Subcutaneous abdominal adipose tissue (tissue), 5 donors: Measurements from ENCODE around the gene AGO3.
A peak's percentile ranks its signal among the peaks of the same experiment; 100 is the strongest.

Experiments used
- H3K27ac ChIP-seq: one replicate; pipeline ENCODE4 v1.7.0; 2013; ENCODE audit warnings: low read depth, mild to moderate bottlenecking, inconsistent platforms, low read length, moderate library complexity
- H3K27me3 ChIP-seq, 5 donors: one replicate each; pipeline ENCODE4 v1.7.0; 2013; ENCODE audit warnings: low read length in 5 of 5, inconsistent platforms in 1 of 5; ENCODE audit not compliant: control insufficient read depth in 5 of 5, insufficient read depth in 4 of 5
- H3K36me3 ChIP-seq, 5 donors: one replicate each; pipeline ENCODE4 v1.7.0; 2013; ENCODE audit warnings: low read length in 5 of 5; ENCODE audit not compliant: control insufficient read depth in 5 of 5, insufficient read depth in 5 of 5
- H3K4me1 ChIP-seq, 5 donors: one replicate each; pipeline ENCODE4 v1.7.0; 2013; ENCODE audit warnings: low read length in 5 of 5, mild to moderate bottlenecking in 3 of 5, moderate library complexity in 1 of 5; ENCODE audit not compliant: control insufficient read depth in 5 of 5, insufficient read depth in 5 of 5
- H3K4me3 ChIP-seq, 5 donors: one replicate each; pipeline ENCODE4 v1.7.0; 2013; ENCODE audit warnings: low read length in 5 of 5, low read depth in 1 of 5
- H3K9ac ChIP-seq, 5 donors: one replicate each; pipeline ENCODE4 v1.7.0; 2013; ENCODE audit warnings: low read length in 5 of 5, mild to moderate bottlenecking in 4 of 5, moderate library complexity in 3 of 5
- H3K9me3 ChIP-seq, 5 donors: one replicate each; pipeline ENCODE4 v1.7.0; 2013; ENCODE audit warnings: low read length in 5 of 5; ENCODE audit not compliant: control insufficient read depth in 5 of 5
- donor health status: healthy.
- donor health status: healthy.
- donor health status: healthy.
- donor health status: healthy.
- donor health status: healthy.

Gene AGO3

GRCh38 chr1:36091698-36092097, 160.8 kb downstream of the AGO3 start:
- peaks cover 2 to 62% (median 45%) of the 10 kb centered on the region in 5 donors for H3K4me1 ChIP-seq
- no peak overlapping the region for H3K9ac ChIP-seq
- peaks cover 0 to 53% (median 48%) of the 10 kb centered on the region in 5 donors for H3K36me3 ChIP-seq

GRCh38 chr1:36092166-36092797, 161.4 kb downstream of the AGO3 start:
- Histone ChIP-seq H3K4me1 (peaks cover 2 to 62% (median 45%) of the 10 kb centered on the region in 5 donors), H3K9me3 (no peaks in the 10 kb centered on the region), H3K9ac (no peak overlapping the region), H3K27ac (no peak overlapping the region), H3K4me3 (no peak overlapping the region), H3K36me3 (peaks cover 0 to 57% (median 48%) of the 10 kb centered on the region in 5 donors), H3K27me3 (no peaks in the 10 kb centered on the region)

More at GRCh38 chr1:36091698-36092097, 160.8 kb downstream of the AGO3 start:
- Histone ChIP-seq H3K9me3 (no peaks in the 10 kb centered on the region), H3K27ac (no peak overlapping the region), H3K27me3 (no peaks in the 10 kb centered on the region), H3K4me3 (no peak overlapping the region)

GRCh38 chr1:36092798-36093185, 161.9 kb downstream of the AGO3 start:
- Histone ChIP-seq H3K4me1 (peaks cover 2 to 62% (median 45%) of the 10 kb centered on the region in 5 donors), H3K27me3 (no peaks in the 10 kb centered on the region), H3K9me3 (no peaks in the 10 kb centered on the region), H3K27ac (no peak overlapping the region), H3K36me3 (peaks cover 0 to 57% (median 48%) of the 10 kb centered on the region in 5 donors), H3K4me3 (no peak overlapping the region), H3K9ac (no peak overlapping the region)

- H3K9me3 ChIP-seq: no peaks in the 10 kb centered on the region
- peaks cover 2 to 59% (median 42%) of the 10 kb centered on the region in 5 donors for H3K4me1 ChIP-seq
- H3K27ac ChIP-seq: peak overlapping the region; percentile 55
- no peaks in the 10 kb centered on the region for H3K27me3 ChIP-seq
- no peak overlapping the region for H3K4me3 ChIP-seq
- H3K36me3 ChIP-seq: peaks cover 0 to 57% (median 48%) of the 10 kb centered on the region in 5 donors
- H3K9ac ChIP-seq: peak overlapping the region in 1 of 5 donors; percentile 20
Measured at GRCh38 chr1:36093226-36093625, 162.3 kb downstream of the AGO3 start.

GRCh38 chr1:36093929-36094328, 163.0 kb downstream of the AGO3 start:
- H3K4me1 ChIP-seq: peaks cover 2 to 55% (median 39%) of the 10 kb centered on the region in 5 donors
- peaks cover 0 to 57% (median 48%) of the 10 kb centered on the region in 5 donors for H3K36me3 ChIP-seq
- peak overlapping the region in 2 of 5 donors; percentile 19 to 26 for H3K9ac ChIP-seq
- H3K4me3 ChIP-seq: no peak overlapping the region
- H3K27ac ChIP-seq: peak overlapping the region; percentile 55
- no peaks in the 10 kb centered on the region for H3K27me3 ChIP-seq
- no peaks in the 10 kb centered on the region for H3K9me3 ChIP-seq

- peaks cover 0 to 57% (median 48%) of the 10 kb centered on the region in 5 donors for H3K36me3 ChIP-seq
- H3K4me3 ChIP-seq: no peak overlapping the region
- H3K9ac ChIP-seq: peak overlapping the region in 2 of 5 donors; percentile 39 to 57
- no peaks in the 10 kb centered on the region for H3K27me3 ChIP-seq
- H3K4me1 ChIP-seq: peaks cover under 1 to 49% (median 33%) of the 10 kb centered on the region in 5 donors
- H3K9me3 ChIP-seq: no peaks in the 10 kb centered on the region
- peak overlapping the region; percentile 55 for H3K27ac ChIP-seq
Measured at GRCh38 chr1:36094621-36095061, 163.7 kb downstream of the AGO3 start.

GRCh38 chr1:36095760-36096405, 165.0 kb downstream of the AGO3 start:
- Histone ChIP-seq H3K27ac (no peak overlapping the region), H3K27me3 (no peaks in the 10 kb centered on the region), H3K36me3 (peaks cover 0 to 57% (median 48%) of the 10 kb centered on the region in 5 donors), H3K9me3 (no peaks in the 10 kb centered on the region), H3K4me1 (peaks cover 0 to 51% (median 30%) of the 10 kb centered on the region in 5 donors), H3K4me3 (no peak overlapping the region), H3K9ac (no peak overlapping the region)

GRCh38 chr1:36096500-36097432, 165.9 kb downstream of the AGO3 start:
- Histone ChIP-seq H3K9ac (no peak overlapping the region), H3K36me3 (peaks cover 0 to 48% (median 40%) of the 10 kb centered on the region in 5 donors), H3K4me3 (no peak overlapping the region), H3K9me3 (no peaks in the 10 kb centered on the region), H3K4me1 (peaks cover 0 to 46% (median 30%) of the 10 kb centered on the region in 5 donors), H3K27ac (no peak overlapping the region), H3K27me3 (no peaks in the 10 kb centered on the region)

- no peaks in the 10 kb centered on the region for H3K9me3 ChIP-seq
- H3K27ac ChIP-seq: no peak overlapping the region
- no peak overlapping the region for H3K4me3 ChIP-seq
- no peaks in the 10 kb centered on the region for H3K27me3 ChIP-seq
- no peak overlapping the region for H3K9ac ChIP-seq
- H3K36me3 ChIP-seq: peaks cover 0 to 36% (median 28%) of the 10 kb centered on the region in 5 donors
- peaks cover 0 to 44% (median 29%) of the 10 kb centered on the region in 5 donors for H3K4me1 ChIP-seq
Measured at GRCh38 chr1:36097693-36098585, 167.0 kb downstream of the AGO3 start.
